Lower lobe of right lung (tissue), 2 donors: ENCODE results near the gene STRA6. TPM values are rescaled to one million over a fixed set of nuclear protein-coding genes. Genes with fewer than 3 reads are reported as not detected.

Experiments used
- ATAC-seq, 2 donors: fragments of 200-7000 bp; cut with Tn5 transposase; one replicate each; pipeline ENCODE4 v1.9.1; 2020 to 2022; ENCODE audit warnings: mild to moderate bottlenecking in 2 of 2, moderate library complexity in 2 of 2
- DNase-seq: peaks from one replicate; pipeline ENCODE4 v3.0.0-alpha.2; 2020
- H3K27ac ChIP-seq: fragments of 200-600 bp; one replicate; pipeline ENCODE4 v1.8.0; 2022
- H3K27me3 ChIP-seq: fragments of 200-600 bp; one replicate; pipeline ENCODE4 v1.8.0; 2022; ENCODE audit warnings: low read depth
- H3K36me3 ChIP-seq: fragments of 200-600 bp; one replicate; pipeline ENCODE4 v1.8.0; 2022; ENCODE audit warnings: mild to moderate bottlenecking
- H3K4me1 ChIP-seq: fragments of 200-600 bp; one replicate; pipeline ENCODE4 v1.8.0; 2022
- H3K4me3 ChIP-seq: fragments of 200-600 bp; one replicate; pipeline ENCODE4 v1.8.0; 2022; ENCODE audit warnings: mild to moderate bottlenecking
- H3K9me3 ChIP-seq: fragments of 200-600 bp; one replicate; pipeline ENCODE4 v1.8.0; 2022
- CTCF ChIP-seq: fragments of 200-600 bp; IDR thresholded peaks from one replicate; pipeline ENCODE4 v1.8.0; 2022; ENCODE audit warnings: antibody characterized with exemption, mild to moderate bottlenecking
- intact Hi-C: fragments of 100-400 bp; cut with DNase I; formaldehyde crosslinking; loops from one replicate; pipeline ENCODE4 v1.11.0; 2022
- total RNA-seq: library from RNA; stranded (reverse); fragmentation: NEBNext Ultra II Directional; extraction: Animal tissue kit (Norgen Biotek cat#: 25700); gene quantifications from one replicate; pipeline ENCODE4 v1.2.1, GENCODE V29; 2021
- donor health status: DM: no; HTN: yes; CAD: no; lungs with severe emphysema.

Gene STRA6
- total RNA-seq, 1 donor from 2014 or later: not detected

GRCh38 chr15:74155766-74156417 lies 46.7 kb downstream of the STRA6 start:
- no peak overlapping the region for H3K4me3 ChIP-seq
- ATAC-seq (no peak), DNase-seq (no peak)
- TF ChIP-seq CTCF: no peak
- intact Hi-C loops: no loop called here
- no peaks in the 10 kb centered on the region for H3K27me3 ChIP-seq
- no peak overlapping the region for H3K27ac ChIP-seq
- H3K9me3 ChIP-seq: no peaks in the 10 kb centered on the region
- H3K36me3 ChIP-seq: no peaks in the 10 kb centered on the region
- peaks cover 16% of the 10 kb centered on the region for H3K4me1 ChIP-seq

- DNase-seq (no peak), ATAC-seq (no peak)
- Histone ChIP-seq H3K9me3 (peaks cover 4% of the 10 kb centered on the region), H3K27me3 (peaks cover 7% of the 10 kb centered on the region), H3K36me3 (no peaks in the 10 kb centered on the region), H3K4me1 (no peaks in the 10 kb centered on the region), H3K4me3 (no peak overlapping the region), H3K27ac (no peak overlapping the region)
- intact Hi-C loops: no loop called here
- no peak for TF ChIP-seq CTCF
Measured at GRCh38 chr15:74147051-74147450, 55.5 kb downstream of the STRA6 start.

GRCh38 chr15:74146277-74146800 lies 56.2 kb downstream of the STRA6 start:
- no peaks in the 10 kb centered on the region for H3K4me1 ChIP-seq
- no peak overlapping the region for H3K4me3 ChIP-seq
- no peak for DNase-seq
- H3K36me3 ChIP-seq: no peaks in the 10 kb centered on the region
- intact Hi-C loops: no loop called here
- H3K9me3 ChIP-seq: peaks cover 4% of the 10 kb centered on the region
- no peak for ATAC-seq
- peaks cover 7% of the 10 kb centered on the region for H3K27me3 ChIP-seq
- no peak overlapping the region for H3K27ac ChIP-seq
- TF ChIP-seq CTCF: no peak

GRCh38 chr15:74144153-74144775 lies 58.3 kb downstream of the STRA6 start:
- DNase-seq: no peak

GRCh38 chr15:74141591-74141990 lies 61.0 kb downstream of the STRA6 start:
- intact Hi-C loops: no loop called here
- no peak for TF ChIP-seq CTCF
- no peak overlapping the region for H3K27ac ChIP-seq
- ATAC-seq: no peak
- peaks cover 4% of the 10 kb centered on the region for H3K9me3 ChIP-seq
- no peaks in the 10 kb centered on the region for H3K36me3 ChIP-seq
- no peak for DNase-seq
- peaks cover 36% of the 10 kb centered on the region for H3K27me3 ChIP-seq
- H3K4me3 ChIP-seq: no peak overlapping the region
- peaks cover 8% of the 10 kb centered on the region for H3K4me1 ChIP-seq

More at GRCh38 chr15:74144153-74144775, 58.3 kb downstream of the STRA6 start:
- intact Hi-C loops: no loop called here
- TF ChIP-seq CTCF: no peak
- Histone ChIP-seq H3K36me3 (no peaks in the 10 kb centered on the region), H3K4me1 (no peaks in the 10 kb centered on the region), H3K27me3 (peaks cover 15% of the 10 kb centered on the region), H3K9me3 (peaks cover 4% of the 10 kb centered on the region), H3K4me3 (no peak overlapping the region), H3K27ac (no peak overlapping the region)
- no peak for ATAC-seq
